ENCODE results near the gene ARHGAP29.

ARHGAP29 gene

GRCh38 chr1:94234615-94235014 lies 2.8 kb downstream of the ARHGAP29 start:
- no peak for DNase-seq (ENCODE audit: low read depth)

GRCh38 chr1:94231746-94232145 lies 5.6 kb downstream of the ARHGAP29 start:
- DNase-seq (ENCODE audit: low read depth): no peak

GRCh38 chr1:94230920-94231319 lies 6.5 kb downstream of the ARHGAP29 start:
- DNase-seq (ENCODE audit: low read depth): no peak

- no peak for DNase-seq (ENCODE audit: low read depth)
Measured at GRCh38 chr1:94228640-94229375, 8.6 kb downstream of the ARHGAP29 start.

- DNase-seq (ENCODE audit: low read depth): no peak
Measured at GRCh38 chr1:94227624-94228023, 9.8 kb downstream of the ARHGAP29 start.

- no peak for DNase-seq (ENCODE audit: low read depth)
Measured at GRCh38 chr1:94225845-94226244, 11.5 kb downstream of the ARHGAP29 start.

- DNase-seq (ENCODE audit: low read depth): no peak
Measured at GRCh38 chr1:94218332-94218731, 19.1 kb downstream of the ARHGAP29 start.

GRCh38 chr1:94215955-94216354 lies 21.4 kb downstream of the ARHGAP29 start:
- no peak for DNase-seq (ENCODE audit: low read depth)

- DNase-seq (ENCODE audit: low read depth): no peak
Measured at GRCh38 chr1:94209982-94210381, 27.4 kb downstream of the ARHGAP29 start.

GRCh38 chr1:94209425-94209824 lies 28.0 kb downstream of the ARHGAP29 start:
- DNase-seq (ENCODE audit: low read depth): peak; percentile 69

GRCh38 chr1:94207695-94208094 lies 29.7 kb downstream of the ARHGAP29 start:
- DNase-seq (ENCODE audit: low read depth): no peak

GRCh38 chr1:94205639-94206038 lies 31.7 kb downstream of the ARHGAP29 start:
- no peak for DNase-seq (ENCODE audit: low read depth)

- no peak for DNase-seq (ENCODE audit: low read depth)
Measured at GRCh38 chr1:94202241-94202640, 35.1 kb downstream of the ARHGAP29 start.

GRCh38 chr1:94199398-94199797 lies 38.0 kb downstream of the ARHGAP29 start:
- no peak for DNase-seq (ENCODE audit: low read depth)

GRCh38 chr1:94194079-94194865 lies 43.1 kb downstream of the ARHGAP29 start:
- DNase-seq (ENCODE audit: low read depth): no peak

- DNase-seq (ENCODE audit: low read depth): no peak
Measured at GRCh38 chr1:94193128-94193527, 44.3 kb downstream of the ARHGAP29 start.

- no peak for DNase-seq (ENCODE audit: low read depth)
Measured at GRCh38 chr1:94191216-94191615, 46.2 kb downstream of the ARHGAP29 start.

GRCh38 chr1:94186946-94187345 lies 50.4 kb downstream of the ARHGAP29 start:
- no peak for DNase-seq (ENCODE audit: low read depth)

GRCh38 chr1:94183197-94183815 lies 54.1 kb downstream of the ARHGAP29 start:
- no peak for DNase-seq (ENCODE audit: low read depth)

GRCh38 chr1:94182191-94182590 lies 55.2 kb downstream of the ARHGAP29 start:
- DNase-seq (ENCODE audit: low read depth): no peak

GRCh38 chr1:94180650-94181049 lies 56.7 kb downstream of the ARHGAP29 start:
- DNase-seq (ENCODE audit: low read depth): no peak

- no peak for DNase-seq (ENCODE audit: low read depth)
Measured at GRCh38 chr1:94178901-94179300, 58.5 kb downstream of the ARHGAP29 start.

- DNase-seq (ENCODE audit: low read depth): no peak
Measured at GRCh38 chr1:94169126-94169525, 68.3 kb downstream of the ARHGAP29 start.

Measured in HS-5 (cell line).